Measurements from ENCODE around the gene PPA2. TPM values are rescaled to one million over a fixed set of nuclear protein-coding genes. Genes with fewer than 3 reads are reported as not detected.
A peak's percentile ranks its signal among the peaks of the same experiment; 100 is the strongest.

The PPA2 gene
- total RNA-seq, 1 experiment from 2014 or later = 180 TPM

GRCh38 chr4:105400901-105401677, 72.8 kb downstream of the PPA2 start:
- no peak for DNase-seq (ENCODE audit: extremely low read depth, low read depth)

DNA sequence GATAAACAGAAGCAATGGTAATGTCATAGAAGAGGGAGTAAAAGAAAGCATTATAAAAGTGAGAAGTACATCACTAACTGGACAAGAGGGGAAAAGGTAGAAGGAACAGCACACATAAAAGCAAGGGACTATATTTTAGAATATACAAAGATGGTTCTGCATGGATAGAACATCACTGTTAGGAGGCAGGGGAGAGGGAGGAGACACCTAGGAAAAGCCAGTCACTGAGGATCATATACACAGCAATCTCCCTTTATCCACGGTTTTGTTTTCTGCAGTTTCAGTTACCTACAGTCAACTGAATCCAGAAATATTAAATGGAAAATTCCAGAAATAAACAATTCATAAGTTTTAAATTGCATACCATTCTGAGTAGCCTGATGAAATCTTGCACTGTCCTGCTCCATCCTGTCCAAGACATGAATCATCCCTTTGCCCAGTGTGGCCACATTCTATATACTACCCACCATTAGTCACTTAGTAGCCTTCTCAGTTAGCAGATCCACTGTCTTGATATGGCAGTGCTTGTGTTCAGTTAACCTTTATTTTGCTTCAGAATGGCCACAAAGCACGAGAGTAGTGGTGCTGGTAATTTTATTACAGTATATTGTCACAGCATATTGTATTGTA, 74.2 kb downstream of the PPA2 start:
- DNase-seq (ENCODE audit: extremely low read depth, low read depth) = peak; percentile 40

GRCh38 chr4:105392858-105393257, 81.0 kb downstream of the PPA2 start:
- no peak for DNase-seq (ENCODE audit: extremely low read depth, low read depth)

DNA sequence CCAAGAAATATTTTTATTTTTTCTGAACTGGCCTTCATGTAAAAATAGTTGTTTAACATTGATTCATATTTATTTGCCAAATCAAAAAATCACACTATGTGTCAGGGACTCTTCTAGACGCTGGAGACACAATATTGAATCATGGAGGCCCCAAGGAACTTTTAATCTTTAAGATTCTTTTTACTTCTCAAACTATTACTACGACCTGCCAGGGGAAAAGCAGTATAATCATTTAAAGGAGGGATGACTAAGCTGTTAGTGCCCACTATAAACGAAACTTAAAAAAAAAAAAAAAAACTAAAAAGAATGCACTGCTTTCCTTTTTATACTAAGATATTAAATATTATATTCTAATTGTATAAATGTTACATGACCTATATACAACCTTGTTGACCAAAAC, 84.7 kb downstream of the PPA2 start:
- no peak for DNase-seq (ENCODE audit: extremely low read depth, low read depth)

DNA sequence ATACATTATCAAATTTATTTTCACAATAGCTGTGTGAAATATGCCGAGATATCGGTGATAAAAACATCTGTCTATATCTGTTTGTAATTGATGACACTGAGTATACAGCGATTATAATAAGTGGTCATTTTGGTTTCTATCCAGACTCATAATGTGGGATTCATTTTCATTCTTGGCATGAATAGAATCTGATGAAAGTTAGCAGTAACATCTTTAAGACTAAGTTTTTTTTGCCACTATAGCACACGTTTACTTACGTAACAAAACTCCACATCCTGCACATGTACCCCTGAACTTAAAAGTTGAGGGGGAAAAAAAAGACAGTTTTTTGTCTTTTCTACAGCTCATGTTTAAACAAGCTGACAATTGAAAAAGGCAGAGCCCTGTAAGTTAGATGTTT, 86.4 kb downstream of the PPA2 start:
- DNase-seq (ENCODE audit: extremely low read depth, low read depth) = no peak

DNA sequence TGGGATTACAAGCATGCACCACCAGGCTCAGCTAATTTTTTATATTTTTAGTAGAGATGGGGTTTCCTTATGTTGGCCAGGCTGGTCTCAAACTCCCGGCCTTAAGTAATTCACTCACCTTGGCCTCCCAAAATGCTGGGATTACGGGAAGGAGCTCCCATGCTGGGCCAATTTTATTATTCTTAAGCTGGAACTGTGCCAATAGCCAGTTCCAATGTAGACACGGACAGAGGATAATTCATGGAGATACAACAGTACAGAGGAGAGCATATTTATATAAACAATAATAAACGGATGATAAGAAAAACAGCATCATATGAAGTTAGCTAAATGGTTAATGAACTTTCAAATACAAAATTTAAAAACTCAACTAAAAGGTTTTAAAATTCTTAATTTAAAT, 87.8 kb downstream of the PPA2 start:
- DNase-seq (ENCODE audit: extremely low read depth, low read depth) = no peak

DNA sequence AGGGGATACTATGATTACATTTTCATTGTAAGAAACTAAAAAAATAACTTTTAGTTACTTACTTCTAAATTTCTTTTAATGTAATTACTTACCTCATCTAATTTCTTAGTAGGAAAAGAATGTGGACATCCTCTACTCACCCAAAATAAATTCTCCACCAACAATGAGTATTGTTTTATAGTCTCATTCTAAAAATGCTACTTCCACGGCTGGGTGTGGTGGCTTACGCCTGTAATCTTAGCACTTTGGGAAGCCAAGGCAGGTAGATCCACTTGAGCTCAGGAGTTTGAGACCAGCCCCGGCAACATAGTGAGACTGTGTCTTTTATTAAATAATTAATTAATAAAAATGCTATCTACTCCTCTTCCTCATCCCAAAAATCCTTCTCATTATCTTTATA, 99.8 kb downstream of the PPA2 start:
- no peak for DNase-seq (ENCODE audit: extremely low read depth, low read depth)

GRCh38 chr4:105373324-105373723, 100.5 kb downstream of the PPA2 start:
- DNase-seq (ENCODE audit: extremely low read depth, low read depth) = no peak

DNA sequence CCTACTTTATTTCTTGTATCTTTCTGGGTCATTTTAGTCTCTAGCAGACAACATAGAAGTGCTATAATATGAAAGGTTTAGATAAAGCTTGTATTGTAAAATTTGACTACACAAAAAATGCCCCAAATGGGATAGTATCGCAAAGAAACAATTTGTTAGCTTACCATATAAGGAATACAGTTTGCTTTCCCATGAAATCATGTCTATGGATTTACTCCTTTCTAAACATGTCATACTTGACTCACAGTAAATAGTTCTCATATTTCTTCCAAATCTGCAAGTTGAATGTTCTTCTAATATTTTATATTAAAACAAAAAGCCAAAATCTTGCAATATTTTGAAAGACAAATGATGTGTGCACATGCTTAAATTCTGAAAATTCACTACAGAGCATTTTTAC, 103.9 kb downstream of the PPA2 start:
- no peak for DNase-seq (ENCODE audit: extremely low read depth, low read depth)

DNA sequence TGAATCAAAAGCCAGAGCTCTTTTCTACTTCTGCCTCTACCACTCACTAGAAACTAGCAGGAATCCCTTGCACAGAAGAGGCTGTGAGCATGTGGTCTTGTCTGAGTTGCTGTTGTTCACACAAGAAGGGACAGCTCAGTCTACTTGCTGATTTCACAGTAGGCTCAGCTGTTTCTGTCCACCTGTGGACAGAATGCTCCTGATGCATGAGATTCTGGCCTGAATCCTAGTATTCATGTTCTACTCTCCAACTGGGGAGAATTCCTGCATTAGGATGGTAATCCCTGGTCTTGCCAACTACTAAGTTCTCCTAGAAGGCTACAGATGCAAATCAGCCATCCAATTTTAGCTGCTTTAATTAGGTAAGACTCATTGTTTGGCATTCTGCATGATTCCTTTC, 112.8 kb downstream of the PPA2 start:
- DNase-seq (ENCODE audit: extremely low read depth, low read depth) = no peak

DNA sequence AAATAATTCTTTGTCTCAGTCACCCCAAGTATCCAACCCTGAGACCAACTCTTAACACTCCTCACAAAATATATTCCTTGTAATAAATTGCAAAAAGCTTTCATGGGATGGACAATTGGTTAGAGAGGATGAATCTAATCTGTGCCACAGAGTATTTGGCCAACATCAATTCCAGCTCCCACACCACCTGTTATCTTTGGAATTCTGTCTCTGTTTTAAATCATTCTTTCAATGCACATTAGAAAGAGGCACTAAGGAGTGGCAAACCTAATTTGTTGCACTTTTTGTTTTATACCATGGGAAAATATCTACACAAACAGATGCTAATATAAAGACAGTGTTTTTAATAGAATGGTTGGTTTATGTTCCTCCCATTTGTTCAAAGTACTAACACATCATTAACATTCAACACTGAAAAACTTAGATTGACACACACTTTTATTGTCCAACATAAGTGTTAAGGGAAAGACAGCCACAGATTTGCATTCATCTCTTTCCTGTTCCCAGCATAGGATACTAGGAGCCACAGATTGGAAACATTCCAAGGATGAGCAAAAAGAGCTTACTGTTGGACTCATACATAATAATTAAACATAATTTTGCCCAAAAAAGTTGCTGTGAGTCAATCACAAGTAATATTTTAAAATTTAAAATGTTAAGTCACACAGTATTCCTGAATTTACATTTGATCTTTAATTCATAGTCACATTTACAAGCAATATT, 116.4 kb downstream of the PPA2 start:
- no peak for DNase-seq (ENCODE audit: extremely low read depth, low read depth)

GRCh38 chr4:105356194-105356593, 117.7 kb downstream of the PPA2 start:
- DNase-seq (ENCODE audit: extremely low read depth, low read depth) = no peak

GRCh38 chr4:105352826-105353225, 121.0 kb downstream of the PPA2 start:
- DNase-seq (ENCODE audit: extremely low read depth, low read depth) = no peak

DNA sequence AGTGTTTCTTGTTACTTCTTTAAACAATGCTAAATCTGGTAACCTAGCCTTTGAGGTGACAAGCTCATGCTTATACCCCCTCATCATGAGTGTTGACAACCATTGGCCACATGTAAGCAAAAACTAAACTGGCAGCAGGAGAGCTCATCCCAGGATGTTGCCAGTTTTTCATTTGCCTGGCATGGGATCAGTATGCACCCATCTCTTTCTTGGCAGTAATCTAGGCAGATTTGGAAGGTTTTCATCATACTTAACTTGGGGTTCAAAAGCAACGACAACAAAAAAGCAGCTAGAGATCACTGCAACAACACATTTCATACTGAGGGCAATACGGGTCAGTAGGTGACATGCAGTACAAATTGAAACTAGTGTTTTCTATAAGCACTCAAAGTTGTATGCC, 122.0 kb downstream of the PPA2 start:
- no peak for DNase-seq (ENCODE audit: extremely low read depth, low read depth)

GRCh38 chr4:105350859-105351490, 122.9 kb downstream of the PPA2 start:
- no peak for DNase-seq (ENCODE audit: extremely low read depth, low read depth)

DNA sequence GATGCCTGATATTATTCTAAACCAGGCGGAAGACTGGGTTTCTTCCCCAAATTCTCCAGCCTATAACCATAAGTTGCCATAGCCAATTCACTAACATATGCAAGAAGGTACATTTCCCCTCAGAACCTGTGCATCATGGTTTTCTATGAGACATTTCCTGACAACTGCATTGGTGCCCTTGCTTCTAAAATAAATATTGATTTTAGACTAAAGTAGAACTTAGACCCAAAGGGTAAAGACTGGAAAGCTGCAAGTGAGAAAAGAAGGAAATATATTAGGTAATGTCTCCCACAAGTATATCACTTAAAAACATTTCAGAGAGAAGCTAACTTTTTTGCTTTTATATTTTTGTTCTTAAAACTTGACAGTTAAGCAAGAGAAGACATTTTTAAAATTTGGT, 125.1 kb downstream of the PPA2 start:
- DNase-seq (ENCODE audit: extremely low read depth, low read depth) = no peak

DNA sequence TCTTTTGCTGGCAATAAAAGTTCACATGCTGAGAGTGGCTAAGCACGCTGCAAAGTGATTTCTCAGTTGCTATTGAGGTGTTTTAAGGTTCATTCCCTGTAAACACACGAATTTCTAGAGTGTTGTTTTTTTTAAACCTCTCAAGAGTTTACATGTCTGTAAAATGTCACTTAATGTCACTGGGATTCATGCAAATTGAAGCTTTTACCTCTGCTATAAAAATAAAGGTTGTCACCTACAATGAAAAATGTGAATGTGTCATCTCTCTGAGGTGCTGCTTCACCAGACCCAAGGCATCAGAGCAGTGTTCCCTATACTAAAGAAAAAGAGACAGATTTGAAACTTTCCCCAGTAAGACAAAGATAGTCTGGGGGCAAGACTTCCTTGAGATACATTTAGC, 127.0 kb downstream of the PPA2 start:
- no peak for DNase-seq (ENCODE audit: extremely low read depth, low read depth)

GRCh38 chr4:105345838-105346237, 128.0 kb downstream of the PPA2 start:
- DNase-seq (ENCODE audit: extremely low read depth, low read depth) = no peak

DNA sequence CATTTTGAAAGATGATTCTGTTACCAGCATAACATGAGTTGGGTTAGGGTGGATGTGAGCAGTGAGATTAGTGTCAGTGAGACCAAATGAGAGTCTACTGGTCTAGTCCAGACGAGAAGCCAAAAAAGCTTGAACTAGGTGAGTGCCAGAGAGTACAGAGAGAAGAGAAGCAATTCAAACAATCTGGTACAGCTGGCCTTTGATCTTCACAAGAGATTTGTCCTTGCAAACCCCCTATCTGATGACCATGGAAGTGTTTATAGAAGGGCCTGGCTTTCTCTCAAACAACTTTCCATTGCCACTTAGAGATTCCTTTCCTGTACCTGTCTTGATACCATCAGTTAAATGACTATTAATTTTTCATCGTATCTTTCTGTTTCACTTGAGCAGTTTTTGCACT, 128.5 kb downstream of the PPA2 start:
- no peak for DNase-seq (ENCODE audit: extremely low read depth, low read depth)

GRCh38 chr4:105344141-105344540, 129.7 kb downstream of the PPA2 start:
- no peak for DNase-seq (ENCODE audit: extremely low read depth, low read depth)

DNA sequence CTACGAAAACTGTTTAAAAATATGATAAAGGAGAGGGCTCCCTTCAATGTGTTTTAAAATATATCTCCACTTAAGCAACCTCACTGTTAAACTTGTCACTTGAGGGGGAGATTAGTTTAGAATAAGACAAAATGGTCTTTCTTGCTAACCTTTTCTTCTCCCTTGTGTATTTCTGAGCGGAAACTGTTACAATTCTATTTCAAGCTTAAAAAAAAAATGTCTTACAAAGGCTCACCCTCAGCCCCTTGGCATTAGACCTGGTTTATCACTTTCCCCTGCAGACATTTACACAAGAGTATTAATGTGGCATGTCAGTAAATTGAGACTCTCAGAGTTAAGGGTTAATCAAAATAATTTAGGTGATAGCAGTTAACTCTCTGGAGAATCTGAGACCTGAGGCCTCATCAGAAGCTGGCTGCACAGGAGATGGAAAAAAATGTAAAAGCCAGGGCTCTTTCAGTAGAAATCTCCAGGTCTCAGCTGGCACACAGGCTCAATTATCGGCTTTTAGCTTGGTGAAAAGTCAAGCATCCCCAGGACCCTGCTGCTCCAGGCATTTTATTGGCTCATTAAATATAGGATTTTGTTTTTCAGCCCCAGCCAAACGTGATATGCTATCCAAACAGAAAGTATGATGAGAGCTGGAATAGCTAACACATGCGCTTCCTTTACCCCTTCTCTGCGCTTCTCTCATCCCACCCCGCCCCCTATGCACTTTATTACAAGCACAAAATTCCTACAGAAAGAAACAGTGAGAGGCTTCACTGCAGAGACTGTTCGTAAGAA, 130.5 kb downstream of the PPA2 start:
- no peak for DNase-seq (ENCODE audit: extremely low read depth, low read depth)
